PC-9 (cell line): ENCODE measurements around the gene CPEB1.

Experiments used
- CTCF ChIP-seq: fragments of 200-600 bp; sonication (generic); conservative IDR thresholded peaks from 2 replicates; pipeline ENCODE4 v1.6.1; 2017; ENCODE audit warnings: mixed run types, antibody characterized with exemption, mild to moderate bottlenecking, moderate library complexity
- EZH2 ChIP-seq: fragments of 200-600 bp; sonication (generic); IDR thresholded peaks from 2 replicates; pipeline ENCODE4 v1.8.0; 2017; ENCODE audit warnings: antibody characterized with exemption, low read depth

DNA sequence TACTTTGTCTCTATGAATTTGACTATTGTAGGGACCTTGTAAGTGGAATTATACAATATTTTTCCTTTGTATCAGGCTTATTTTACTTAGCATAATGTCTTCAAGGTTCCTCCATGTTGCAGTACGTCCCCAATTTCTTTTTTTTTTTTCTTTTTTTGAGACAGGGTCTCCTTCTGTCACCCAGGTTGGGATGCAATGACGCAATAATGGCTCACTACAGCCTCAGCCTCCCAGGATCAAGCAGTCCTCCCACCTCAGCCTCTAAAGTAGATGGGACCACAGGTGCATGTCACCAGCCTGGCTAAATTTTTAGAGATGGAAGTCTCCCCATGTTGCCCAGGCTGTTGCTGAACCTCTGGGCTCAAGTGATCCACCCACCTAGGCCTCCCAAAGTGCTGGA lies 66.5 kb downstream of the CPEB1 start:
- TF ChIP-seq CTCF (no peak), EZH2 (no peak)
